HCT116 (cell line): ENCODE measurements around the gene ISOC2. TPM values are rescaled to one million over a fixed set of nuclear protein-coding genes. Genes with fewer than 3 reads are reported as not detected.

ENCODE experiments used
- ATAC-seq: fragments of 200-7000 bp; cut with Tn5 transposase; 2 replicates; pipeline ENCODE4 v1.9.1; 2020; ENCODE audit warnings: mild to moderate bottlenecking, moderate library complexity
- BruUV-seq: library from RNA; stranded (reverse); fragments of 400-500 nt; replicated peaks from 2 replicates; lab custom pipeline; 2021; lab: Mats Ljungman, UMichigan
- CTCF ChIA-PET: fragments of 300-600 bp; sonication (Branson Sonifier 250); formaldehyde crosslinking; loops from one replicate; lab custom pipeline; 2021; ENCODE audit warnings: antibody characterized with exemption; lab: Charles Lee
- POLR2A ChIA-PET: fragments of 300-600, 350-600 bp; sonication (Branson Sonifier 250); formaldehyde crosslinking; loops from one replicate; lab custom pipeline; 2021; ENCODE audit warnings: antibody characterized with exemption; lab: Charles Lee
- RAD21 ChIA-PET, 2 experiments: fragments of 300-600 bp; sonication (Branson Sonifier 250); formaldehyde crosslinking; loops; one replicate each; lab custom pipeline; 2023; ENCODE audit warnings: low total read pairs in 2 of 2; ENCODE audit not compliant: uncharacterized antibody in 2 of 2, unreplicated experiment in 2 of 2, low non-redundant PET in 1 of 2; lab: Charles Lee
- DNase-seq: peaks from one replicate; pipeline ENCODE4 v3.0.0-alpha.2; 2010; ENCODE audit warnings: low read depth, low spot score
- H2AFZ ChIP-seq: fragments of 200-600 bp; shearing (Covaris generic), sonication (generic); 2 replicates; pipeline ENCODE4 v1.6.1; 2017; ENCODE audit warnings: low read depth, mixed run types, mixed read lengths, antibody characterized with exemption, low read length; ENCODE audit not compliant: poor library complexity, severe bottlenecking
- H3K27ac ChIP-seq: 2 replicates; pipeline ENCODE4 v1.5.1; 2012; ENCODE audit warnings: low read depth, low read length
- H3K27me3 ChIP-seq: fragments of 200-600 bp; sonication (generic); 2 replicates; pipeline ENCODE4 v1.6.1; 2016; ENCODE audit warnings: mixed run types, low read length, mixed read lengths; ENCODE audit not compliant: insufficient read depth
- H3K36me3 ChIP-seq, 2 experiments: fragments of 200-500 bp in 1 of 2; fragments of 200-600 bp in 1 of 2; sonication (Bioruptor generic) in 1 of 2; sonication (generic) in 1 of 2; 2 replicates each; pipeline versions ENCODE4 v1.5.1 to v1.6.1; 2014 to 2016; ENCODE audit warnings: low read length in 2 of 2, inconsistent platforms in 1 of 2, mixed read lengths in 1 of 2, mixed run types in 1 of 2; ENCODE audit not compliant: insufficient read depth in 2 of 2, control insufficient read depth in 1 of 2
- H3K4me1 ChIP-seq, 2 experiments: fragments of 200-600 bp in 1 of 2; sonication (generic) in 1 of 2; 2 replicates each; pipeline versions ENCODE4 v1.5.1 to v1.6.1; 2012 to 2017; ENCODE audit warnings: low read length in 2 of 2, inconsistent platforms in 1 of 2, mild to moderate bottlenecking in 1 of 2, mixed read lengths in 1 of 2, mixed run types in 1 of 2, moderate library complexity in 1 of 2; ENCODE audit not compliant: insufficient read depth in 2 of 2, control insufficient read depth in 1 of 2
- H3K4me2 ChIP-seq: fragments of 200-600 bp; sonication (generic); 2 replicates; pipeline ENCODE4 v1.6.1; 2017; ENCODE audit warnings: mixed run types, low read length, mixed read lengths
- H3K4me3 ChIP-seq, 2 experiments: fragments of 200-600 bp in 1 of 2; sonication (generic) in 1 of 2; replicated peaks in 1 of 2; 2 replicates each; pipeline ENCODE4 v1.5.1; 2011 to 2016; ENCODE audit warnings: low read length in 2 of 2, control low read depth in 1 of 2, low read depth in 1 of 2, mild to moderate bottlenecking in 1 of 2, mixed read lengths in 1 of 2, mixed run types in 1 of 2
- H3K79me2 ChIP-seq: fragments of 200-600 bp; sonication (generic); 2 replicates; pipeline ENCODE4 v1.6.1; 2017; ENCODE audit warnings: mild to moderate bottlenecking, mixed run types, low read length, moderate library complexity, mixed read lengths; ENCODE audit not compliant: insufficient read depth
- H3K9ac ChIP-seq: fragments of 200-600 bp; sonication (generic); 2 replicates; pipeline ENCODE4 v1.6.1; 2016; ENCODE audit warnings: low read length, mixed read lengths
- H3K9me2 ChIP-seq: fragments of 200-600 bp; sonication (generic), shearing (Covaris generic); 2 replicates; pipeline ENCODE4 v1.6.1; 2017; ENCODE audit warnings: mixed run types, mild to moderate bottlenecking, moderate library complexity; ENCODE audit not compliant: insufficient read depth
- H3K9me3 ChIP-seq, 2 experiments: fragments of 200-500 bp in 1 of 2; fragments of 200-600 bp in 1 of 2; sonication (Bioruptor generic) in 1 of 2; sonication (generic) in 1 of 2; 2 replicates each; pipeline ENCODE4 v1.6.1; 2014 to 2017; ENCODE audit warnings: low read length in 2 of 2, mixed read lengths in 2 of 2, inconsistent platforms in 1 of 2, low read depth in 1 of 2, mild to moderate bottlenecking in 1 of 2, mixed run types in 1 of 2, moderate library complexity in 1 of 2; ENCODE audit not compliant: control insufficient read depth in 1 of 2, insufficient read depth in 1 of 2
- H4K20me1 ChIP-seq: fragments of 200-600 bp; sonication (generic), shearing (Covaris generic); 2 replicates; pipeline ENCODE4 v1.6.1; 2017; ENCODE audit warnings: mixed run types, mild to moderate bottlenecking, moderate library complexity; ENCODE audit not compliant: insufficient read depth
- ATF3 ChIP-seq: IDR thresholded peaks from 2 replicates; pipeline ENCODE4 v1.6.1; 2012
- CBX3 ChIP-seq: IDR thresholded peaks from 2 replicates; pipeline ENCODE4 v1.6.1; 2012; ENCODE audit warnings: low read depth
- CTCF ChIP-seq, 3 experiments: fragments of 200-600 bp in 1 of 3; sonication (generic) in 1 of 3; IDR thresholded peaks in 2 of 3; conservative IDR thresholded peaks in 1 of 3; 2 replicates each; pipeline ENCODE4 v1.5.1; 2012 to 2017; ENCODE audit warnings: low read depth in 2 of 3, low read length in 2 of 3, antibody characterized with exemption in 1 of 3, borderline replicate concordance in 1 of 3, control low read depth in 1 of 3, mild to moderate bottlenecking in 1 of 3, mixed read lengths in 1 of 3, mixed run types in 1 of 3, moderate library complexity in 1 of 3; ENCODE audit not compliant: insufficient read depth in 1 of 3
- EGR1 ChIP-seq: IDR thresholded peaks from 2 replicates; pipeline ENCODE4 v1.6.1; 2012; ENCODE audit warnings: low read depth
- ELF1 ChIP-seq: IDR thresholded peaks from 2 replicates; pipeline ENCODE4 v1.6.1; 2012; ENCODE audit warnings: low read depth, borderline replicate concordance
- EZH2 ChIP-seq: fragments of 200-600 bp; sonication (generic); IDR thresholded peaks from 2 replicates; pipeline ENCODE4 v1.6.1; 2017; ENCODE audit warnings: antibody characterized with exemption, mixed run types
- EZH2phosphoT487 ChIP-seq: fragments of 200-600 bp; IDR thresholded peaks from 2 replicates; pipeline ENCODE4 v1.6.1; 2018; ENCODE audit warnings: antibody characterized with exemption, borderline replicate concordance
- FOSL1 ChIP-seq: IDR thresholded peaks from 2 replicates; pipeline ENCODE4 v1.6.1; 2012; ENCODE audit warnings: low read depth
- MAX ChIP-seq: IDR thresholded peaks from 2 replicates; pipeline ENCODE4 v1.6.1; 2012
- POLR2A ChIP-seq: IDR thresholded peaks from 2 replicates; pipeline ENCODE4 v1.7.0; 2011; ENCODE audit warnings: borderline replicate concordance; ENCODE audit not compliant: insufficient read depth, insufficient read length; ENCODE audit errors: extremely low read depth
- SIN3A ChIP-seq: IDR thresholded peaks from 2 replicates; pipeline ENCODE4 v1.6.1; 2012; ENCODE audit warnings: low read depth
- SP1 ChIP-seq: IDR thresholded peaks from 2 replicates; pipeline ENCODE4 v1.6.1; 2012; ENCODE audit warnings: low read depth
- SRF ChIP-seq: IDR thresholded peaks from 2 replicates; pipeline ENCODE4 v1.6.1; 2012; ENCODE audit warnings: low read depth
- YY1 ChIP-seq: IDR thresholded peaks from 2 replicates; pipeline ENCODE4 v1.6.1; 2011; ENCODE audit warnings: low read length, low read depth, moderate library complexity, mild to moderate bottlenecking; ENCODE audit not compliant: insufficient replicate concordance; ENCODE audit errors: extremely low read depth
- ZBTB33 ChIP-seq: IDR thresholded peaks from 2 replicates; pipeline ENCODE4 v1.6.1; 2011; ENCODE audit warnings: mild to moderate bottlenecking, low read length, moderate library complexity; ENCODE audit not compliant: insufficient replicate concordance; ENCODE audit errors: extremely low read depth
- ZNF274 ChIP-seq: fragments of 200-500 bp; sonication (Bioruptor generic); IDR thresholded peaks from 2 replicates; pipeline ENCODE4 v1.6.1; 2014; ENCODE audit warnings: mild to moderate bottlenecking, low read depth, low read length, inconsistent platforms
- intact Hi-C: fragments of 100-400 bp; cut with micrococcal nuclease; formaldehyde crosslinking; loops from 2 replicates; pipeline ENCODE4 v1.10.0; 2022
- total RNA-seq: library from RNA; stranded (reverse); gene quantifications from one replicate; pipeline ENCODE4 v1.2.1, GENCODE V29; 2021; ENCODE audit not compliant: unreplicated experiment

ISOC2 gene
- total RNA-seq, 1 experiment from 2014 or later: 56.8 TPM

- Histone ChIP-seq H2AFZ (no peak overlapping the region), H3K4me2 (no peak overlapping the region), H3K27me3 (no peaks in the 10 kb centered on the region), H3K79me2 (peaks cover 19% of the 10 kb centered on the region), H3K27ac (no peak overlapping the region), H3K9ac (no peak overlapping the region), H3K36me3 (no peaks in the 10 kb centered on the region), H4K20me1 (no peaks in the 10 kb centered on the region), H3K4me3 (no peak overlapping the region), H3K9me3 (no peaks in the 10 kb centered on the region), H3K9me2 (no peaks in the 10 kb centered on the region), H3K4me1 (peaks cover 13 to 37% of the 10 kb centered on the region in 2 experiments)
- no TSS peak for BruUV-seq
- DNase-seq (no peak), ATAC-seq (no peak)
- POLR2A ChIA-PET: no interaction called here
- CTCF ChIA-PET: no interaction called here
- intact Hi-C loops: no loop called here
- RAD21 ChIA-PET: no interaction called here
- TF ChIP-seq CTCF (IDR thresholded peaks at IDR 0.05 in 2 of 3, conservative IDR thresholded peaks at IDR 0.05 in 1 of 3; ENCODE audit: borderline replicate concordance in 1 of 3, insufficient read depth in 1 of 3, low read depth in 2 of 3, low read length in 2 of 3) (no peak), EZH2 (no peak), ATF3 (no peak), SRF (no peak), SIN3A (no peak), SP1 (no peak), POLR2A (no peak), EGR1 (no peak), FOSL1 (no peak), EZH2phosphoT487 (no peak), ZNF274 (no peak), ZBTB33 (no peak), MAX (no peak), CBX3 (no peak), ELF1 (no peak), YY1 (no peak)
- TF ChIP-seq, all 23 proteins: peak for 0
Measured at GRCh38 chr19:55482967-55483705, 21.7 kb upstream of the ISOC2 start.
